SK-N-SH treated with all-trans-retinoic acid at 6 μM for 48 hours (cell line): ENCODE data around the gene ELAC2.

ENCODE experiments used
- ARNTL ChIP-seq: fragments of 450-650 bp; formaldehyde crosslinking; IDR thresholded peaks from 2 replicates; pipeline ENCODE4 v1.5.0; 2020; ENCODE audit warnings: low read depth, mild to moderate bottlenecking, moderate library complexity, borderline replicate concordance
- BACH2 ChIP-seq: fragments of 250-450 bp; sonication (Bioruptor Pico); IDR thresholded peaks from 2 replicates; pipeline ENCODE4 v1.9.0; 2021; ENCODE audit warnings: mild to moderate bottlenecking, borderline replicate concordance
- OSR1 ChIP-seq: fragments of 250-450 bp; sonication (Bioruptor Pico); IDR thresholded peaks from 2 replicates; pipeline ENCODE4 v1.8.0; 2022; ENCODE audit warnings: moderate library complexity, mild to moderate bottlenecking, inconsistent platforms
- PPARA ChIP-seq: fragments of 250-450 bp; sonication (Bioruptor Pico); IDR thresholded peaks from 2 replicates; pipeline ENCODE4 v1.5.0; 2020; ENCODE audit warnings: mild to moderate bottlenecking, borderline replicate concordance
- ZC3H10 ChIP-seq: fragments of 250-450 bp; sonication (Bioruptor Pico); IDR thresholded peaks from 2 replicates; pipeline ENCODE4 v1.5.1; 2021; ENCODE audit warnings: mild to moderate bottlenecking, moderate library complexity
- ZNF70 ChIP-seq: fragments of 450-650 bp; formaldehyde crosslinking; IDR thresholded peaks from 2 replicates; pipeline ENCODE4 v1.5.0; 2020; ENCODE audit warnings: mild to moderate bottlenecking, moderate library complexity
- TF ChIP-seq, protein P1 (sequence below): fragments of 250-450 bp; sonication (Bioruptor Pico); IDR thresholded peaks from 2 replicates; pipeline ENCODE4 v1.8.0; 2020; ENCODE audit warnings: mild to moderate bottlenecking, moderate library complexity, borderline replicate concordance
- TF ChIP-seq, protein P2 (sequence below): fragments of 250-450 bp; sonication (Bioruptor Pico); IDR thresholded peaks from 2 replicates; pipeline ENCODE4 v1.5.0; 2020; ENCODE audit warnings: mild to moderate bottlenecking, moderate library complexity
- TF ChIP-seq, protein P3 (sequence below): fragments of 250-450 bp; sonication (Bioruptor Pico); IDR thresholded peaks from 2 replicates; pipeline ENCODE4 v1.5.1; 2020; ENCODE audit warnings: low read depth, mild to moderate bottlenecking, moderate library complexity

DNA sequence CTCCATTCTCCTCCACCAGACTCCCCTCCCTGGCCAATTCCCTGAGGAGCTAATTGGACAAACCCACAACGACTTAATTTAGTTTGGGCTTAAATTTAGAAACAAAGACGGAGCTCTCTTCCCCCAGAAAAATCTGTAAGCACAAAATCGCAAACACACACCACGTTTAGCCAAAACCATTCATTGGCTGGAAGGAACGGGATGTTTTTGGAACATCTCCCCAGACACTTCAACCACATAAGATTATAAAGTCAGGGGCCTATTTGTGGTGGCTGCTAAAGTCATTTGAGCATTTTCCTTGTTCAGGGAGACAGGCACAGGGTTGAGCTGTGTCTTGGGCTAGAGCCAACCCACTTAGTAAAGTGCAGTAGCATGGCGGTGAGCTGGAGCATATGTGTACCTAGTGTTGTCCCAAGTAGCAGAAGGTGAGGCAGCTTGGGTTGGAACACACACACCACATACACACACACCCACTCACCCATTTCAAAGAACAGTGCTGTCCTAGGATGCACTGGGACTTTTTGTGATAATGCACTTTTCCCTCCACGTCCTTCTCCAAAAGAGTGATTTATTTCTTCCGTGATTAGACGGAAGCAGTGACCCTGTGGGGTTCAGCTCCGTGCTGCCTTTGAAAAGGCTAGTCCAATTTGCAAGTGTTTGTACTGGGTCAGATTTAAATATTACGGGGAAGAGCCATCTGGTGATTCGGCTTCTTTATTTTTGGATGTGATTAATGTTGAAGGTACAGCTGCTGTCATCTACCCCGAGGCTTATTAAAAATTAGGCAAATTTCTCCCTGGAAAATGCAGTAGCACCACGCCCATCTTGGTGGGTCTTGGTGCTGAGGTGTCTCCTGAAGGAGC lies 32.2 kb downstream of the ELAC2 start:
- TF ChIP-seq BACH2 = no peak
- TF ChIP-seq OSR1 (CRISPR knock-in tag) = no peak
- TF ChIP-seq, protein P1, sequence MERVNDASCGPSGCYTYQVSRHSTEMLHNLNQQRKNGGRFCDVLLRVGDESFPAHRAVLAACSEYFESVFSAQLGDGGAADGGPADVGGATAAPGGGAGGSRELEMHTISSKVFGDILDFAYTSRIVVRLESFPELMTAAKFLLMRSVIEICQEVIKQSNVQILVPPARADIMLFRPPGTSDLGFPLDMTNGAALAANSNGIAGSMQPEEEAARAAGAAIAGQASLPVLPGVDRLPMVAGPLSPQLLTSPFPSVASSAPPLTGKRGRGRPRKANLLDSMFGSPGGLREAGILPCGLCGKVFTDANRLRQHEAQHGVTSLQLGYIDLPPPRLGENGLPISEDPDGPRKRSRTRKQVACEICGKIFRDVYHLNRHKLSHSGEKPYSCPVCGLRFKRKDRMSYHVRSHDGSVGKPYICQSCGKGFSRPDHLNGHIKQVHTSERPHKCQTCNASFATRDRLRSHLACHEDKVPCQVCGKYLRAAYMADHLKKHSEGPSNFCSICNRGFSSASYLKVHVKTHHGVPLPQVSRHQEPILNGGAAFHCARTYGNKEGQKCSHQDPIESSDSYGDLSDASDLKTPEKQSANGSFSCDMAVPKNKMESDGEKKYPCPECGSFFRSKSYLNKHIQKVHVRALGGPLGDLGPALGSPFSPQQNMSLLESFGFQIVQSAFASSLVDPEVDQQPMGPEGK (CRISPR knock-in tag) = no peak
- TF ChIP-seq, protein P2, sequence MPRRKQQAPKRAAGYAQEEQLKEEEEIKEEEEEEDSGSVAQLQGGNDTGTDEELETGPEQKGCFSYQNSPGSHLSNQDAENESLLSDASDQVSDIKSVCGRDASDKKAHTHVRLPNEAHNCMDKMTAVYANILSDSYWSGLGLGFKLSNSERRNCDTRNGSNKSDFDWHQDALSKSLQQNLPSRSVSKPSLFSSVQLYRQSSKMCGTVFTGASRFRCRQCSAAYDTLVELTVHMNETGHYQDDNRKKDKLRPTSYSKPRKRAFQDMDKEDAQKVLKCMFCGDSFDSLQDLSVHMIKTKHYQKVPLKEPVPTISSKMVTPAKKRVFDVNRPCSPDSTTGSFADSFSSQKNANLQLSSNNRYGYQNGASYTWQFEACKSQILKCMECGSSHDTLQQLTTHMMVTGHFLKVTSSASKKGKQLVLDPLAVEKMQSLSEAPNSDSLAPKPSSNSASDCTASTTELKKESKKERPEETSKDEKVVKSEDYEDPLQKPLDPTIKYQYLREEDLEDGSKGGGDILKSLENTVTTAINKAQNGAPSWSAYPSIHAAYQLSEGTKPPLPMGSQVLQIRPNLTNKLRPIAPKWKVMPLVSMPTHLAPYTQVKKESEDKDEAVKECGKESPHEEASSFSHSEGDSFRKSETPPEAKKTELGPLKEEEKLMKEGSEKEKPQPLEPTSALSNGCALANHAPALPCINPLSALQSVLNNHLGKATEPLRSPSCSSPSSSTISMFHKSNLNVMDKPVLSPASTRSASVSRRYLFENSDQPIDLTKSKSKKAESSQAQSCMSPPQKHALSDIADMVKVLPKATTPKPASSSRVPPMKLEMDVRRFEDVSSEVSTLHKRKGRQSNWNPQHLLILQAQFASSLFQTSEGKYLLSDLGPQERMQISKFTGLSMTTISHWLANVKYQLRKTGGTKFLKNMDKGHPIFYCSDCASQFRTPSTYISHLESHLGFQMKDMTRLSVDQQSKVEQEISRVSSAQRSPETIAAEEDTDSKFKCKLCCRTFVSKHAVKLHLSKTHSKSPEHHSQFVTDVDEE (CRISPR knock-in tag) = no peak
- TF ChIP-seq ARNTL (CRISPR knock-in tag) = no peak
- TF ChIP-seq ZC3H10 (CRISPR knock-in tag) = no peak
- TF ChIP-seq, protein P3, sequence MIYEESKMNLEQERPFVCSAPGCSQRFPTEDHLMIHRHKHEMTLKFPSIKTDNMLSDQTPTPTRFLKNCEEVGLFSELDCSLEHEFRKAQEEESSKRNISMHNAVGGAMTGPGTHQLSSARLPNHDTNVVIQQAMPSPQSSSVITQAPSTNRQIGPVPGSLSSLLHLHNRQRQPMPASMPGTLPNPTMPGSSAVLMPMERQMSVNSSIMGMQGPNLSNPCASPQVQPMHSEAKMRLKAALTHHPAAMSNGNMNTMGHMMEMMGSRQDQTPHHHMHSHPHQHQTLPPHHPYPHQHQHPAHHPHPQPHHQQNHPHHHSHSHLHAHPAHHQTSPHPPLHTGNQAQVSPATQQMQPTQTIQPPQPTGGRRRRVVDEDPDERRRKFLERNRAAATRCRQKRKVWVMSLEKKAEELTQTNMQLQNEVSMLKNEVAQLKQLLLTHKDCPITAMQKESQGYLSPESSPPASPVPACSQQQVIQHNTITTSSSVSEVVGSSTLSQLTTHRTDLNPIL (CRISPR knock-in tag) = no peak
- TF ChIP-seq ZNF70 (CRISPR knock-in tag) = no peak
- no peak for TF ChIP-seq PPARA
